ENCODE measurements around the gene ATXN7L1.

The ATXN7L1 gene

DNA sequence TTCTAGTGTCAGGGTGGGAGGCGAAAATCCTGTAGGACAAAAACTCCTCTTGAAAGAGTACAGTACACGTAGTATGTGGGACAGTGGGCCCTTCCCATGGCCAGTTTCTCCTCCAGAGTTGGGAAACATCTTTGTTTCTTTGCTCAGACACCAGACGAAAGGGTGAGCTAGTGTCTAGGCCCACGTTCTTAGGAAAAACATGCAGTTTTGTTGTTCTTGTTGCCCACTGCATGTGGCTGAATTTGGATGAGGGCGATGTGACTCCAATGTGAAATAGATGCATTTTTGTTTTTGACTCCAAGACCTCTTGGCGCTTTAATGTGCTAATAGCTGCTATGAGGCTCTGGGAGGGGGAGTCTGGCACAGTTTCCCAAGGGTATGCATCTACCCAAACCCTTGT, 100.8 kb downstream of the ATXN7L1 start:
- no peak for DNase-seq

DNA sequence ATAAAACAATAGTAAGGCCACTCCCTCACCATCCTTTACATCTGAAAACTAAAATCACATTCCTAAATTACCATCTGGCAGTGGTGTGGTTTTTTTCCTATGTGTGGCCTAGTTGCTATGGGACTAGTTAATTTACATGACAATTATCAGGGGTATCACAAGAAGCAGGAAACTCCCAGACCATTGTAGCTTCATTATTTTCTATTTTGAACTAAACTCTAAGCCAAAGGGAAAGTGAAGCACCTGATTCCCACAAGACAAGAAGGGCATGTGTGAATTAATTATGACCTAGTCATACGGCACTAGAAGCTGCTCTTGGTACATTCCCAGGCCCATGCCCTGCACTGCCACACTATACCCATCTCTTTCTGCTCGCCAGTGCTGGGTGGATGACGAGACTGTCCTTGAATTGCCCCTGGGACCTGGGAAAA, 103.4 kb downstream of the ATXN7L1 start:
- no peak for DNase-seq

DNA sequence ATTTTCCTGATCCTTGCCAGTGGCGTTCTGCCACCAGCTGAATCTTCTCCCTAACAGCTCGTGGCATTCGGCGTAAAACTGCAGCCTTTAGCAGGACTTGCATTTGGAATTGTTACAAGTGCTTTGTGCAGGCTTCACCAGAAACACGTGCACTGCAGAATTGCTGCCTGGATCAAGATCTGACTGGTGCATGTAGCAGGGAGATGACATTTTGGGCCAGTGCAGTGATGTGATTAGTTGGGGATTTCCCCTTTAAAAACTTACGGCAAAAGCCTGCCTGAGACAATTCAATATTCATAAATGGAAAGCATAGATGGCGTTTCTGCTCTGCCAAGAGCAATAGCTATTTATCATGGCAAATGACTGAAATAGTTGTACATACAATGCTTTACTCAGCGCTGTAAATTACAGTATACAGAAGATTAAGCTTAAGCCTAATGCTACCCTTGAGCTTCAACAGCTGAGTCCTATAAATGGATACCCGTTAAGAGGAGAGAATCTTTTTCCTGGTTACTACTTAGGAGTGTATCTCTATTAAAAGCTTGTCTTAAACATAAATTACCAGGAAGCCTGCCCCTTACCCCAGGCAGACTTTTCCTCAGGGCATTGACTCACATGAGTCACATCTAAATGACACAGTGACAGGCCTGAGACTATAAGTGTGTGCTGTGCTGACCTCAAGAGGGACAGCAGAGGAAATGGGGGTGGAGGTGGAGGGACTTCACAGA, 106.3 kb downstream of the ATXN7L1 start:
- no peak for DNase-seq

- no peak for DNase-seq
Measured at GRCh38 chr7:105768898-105769507, 107.4 kb downstream of the ATXN7L1 start.

- DNase-seq, result no peak
Measured at GRCh38 chr7:105768117-105768516, 108.3 kb downstream of the ATXN7L1 start.

DNA sequence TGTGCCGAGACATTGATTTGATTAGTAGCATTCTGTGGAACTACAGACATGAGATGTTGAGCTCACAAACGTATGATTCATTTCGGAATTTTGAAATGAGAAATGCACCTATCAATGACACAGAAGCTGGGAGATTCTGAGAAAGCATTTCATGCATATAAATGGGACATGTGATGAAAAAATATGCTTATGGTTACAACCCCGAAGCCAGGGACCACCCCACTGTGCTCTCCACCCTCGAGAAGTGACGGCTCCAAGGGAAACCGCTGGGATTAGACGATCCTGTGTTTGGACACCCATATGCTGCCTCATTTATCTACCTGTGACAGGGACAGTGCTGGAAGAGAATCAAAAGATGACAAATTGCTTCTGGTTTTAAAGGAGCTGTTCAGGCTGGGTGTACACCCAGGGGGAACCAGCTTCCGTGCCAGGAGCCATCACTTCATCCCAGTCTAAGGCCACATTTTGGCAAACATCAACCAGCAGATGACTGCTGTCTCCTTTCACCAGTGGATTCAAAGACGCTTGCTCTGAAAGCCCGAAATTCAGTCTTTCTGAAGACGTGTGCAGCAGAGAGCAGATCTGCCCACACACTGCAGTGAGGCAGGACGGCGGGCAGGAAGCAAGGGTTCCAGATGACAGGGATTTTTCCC, 109.9 kb downstream of the ATXN7L1 start:
- no peak for DNase-seq

GRCh38 chr7:105765846-105766245, 110.6 kb downstream of the ATXN7L1 start:
- no peak for DNase-seq

DNA sequence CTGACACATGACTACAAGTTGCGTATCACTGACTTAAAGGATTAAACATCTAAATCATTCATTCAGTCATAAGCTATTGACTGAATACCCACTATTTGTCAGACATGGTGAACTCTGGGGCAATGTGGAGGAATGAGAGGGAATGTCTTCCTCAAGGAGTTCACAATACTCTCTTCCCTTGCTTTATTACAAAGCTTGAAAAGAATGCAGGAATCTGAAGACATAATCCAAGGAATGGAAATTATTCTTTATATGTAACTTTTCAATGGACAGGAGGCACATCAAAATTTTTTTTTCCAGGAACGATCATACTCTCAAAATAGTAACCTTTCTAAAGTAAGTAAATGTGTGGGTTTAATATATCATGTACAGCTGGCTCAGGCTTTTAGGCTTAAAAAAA, 111.9 kb downstream of the ATXN7L1 start:
- DNase-seq, result no peak

GRCh38 chr7:105760551-105761447, 115.6 kb downstream of the ATXN7L1 start:
- no peak for DNase-seq

DNA sequence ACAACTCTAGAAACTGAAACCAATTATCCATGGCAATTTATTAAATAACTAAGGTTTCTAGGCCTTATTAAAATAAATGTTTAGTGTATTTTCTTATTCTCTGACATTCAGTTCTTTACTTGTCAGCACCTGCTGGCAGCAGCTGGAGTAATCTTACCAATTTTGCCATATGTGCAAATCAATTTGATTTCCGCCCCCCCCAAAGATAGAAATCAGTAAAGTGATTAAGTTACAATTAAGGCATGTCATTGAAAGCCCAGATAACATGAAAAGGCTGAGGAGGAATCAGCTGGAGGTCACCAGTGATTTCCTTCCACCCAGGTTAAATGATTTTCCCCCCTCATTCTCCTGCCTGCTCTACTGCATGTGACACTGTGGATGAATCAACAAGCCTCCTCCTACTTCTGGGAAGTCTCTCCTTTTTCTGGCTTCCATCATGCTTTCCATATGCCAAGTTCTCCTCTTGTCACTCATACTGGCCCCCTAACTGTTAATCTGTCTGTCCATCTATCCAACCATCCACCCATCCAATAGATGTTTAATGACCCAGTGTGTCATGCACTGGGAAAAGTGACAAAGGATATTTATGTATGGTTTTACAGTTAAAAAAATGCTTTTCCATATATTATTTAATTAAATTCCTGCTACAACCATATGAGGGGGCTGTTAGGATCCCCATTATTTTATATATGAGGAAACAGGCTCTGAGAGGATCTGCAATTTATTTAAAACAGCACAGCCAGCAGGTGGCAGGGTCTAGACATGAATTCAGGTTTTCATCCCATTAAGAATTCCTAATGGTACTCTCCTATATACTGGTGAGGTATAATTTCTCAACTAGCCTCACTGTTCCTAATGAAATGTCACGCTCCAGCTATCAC, 116.5 kb downstream of the ATXN7L1 start:
- DNase-seq, result no peak

- no peak for DNase-seq
Measured at GRCh38 chr7:105756367-105756766, 120.0 kb downstream of the ATXN7L1 start.

- no peak for DNase-seq
Measured at GRCh38 chr7:105752671-105753275, 123.6 kb downstream of the ATXN7L1 start.

DNA sequence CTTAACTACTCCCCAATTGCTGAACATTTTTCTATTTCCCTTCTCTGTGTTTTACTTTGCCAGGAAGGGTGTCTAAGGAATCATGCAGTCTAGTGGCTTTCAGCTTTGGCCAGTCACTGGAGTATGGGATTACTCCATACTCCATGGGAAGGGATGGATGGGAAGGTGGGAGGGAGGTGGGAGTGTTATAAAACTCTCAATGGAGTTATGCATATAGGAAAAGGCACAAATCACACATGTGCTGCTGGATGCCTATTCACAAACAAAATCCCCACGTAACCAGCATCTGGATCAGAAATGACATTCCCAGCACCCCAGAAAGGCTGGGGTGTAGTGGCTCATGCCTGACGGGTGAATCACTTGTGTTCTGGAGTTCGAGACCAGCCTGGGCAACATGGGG, 125.3 kb downstream of the ATXN7L1 start:
- no peak for DNase-seq

DNA sequence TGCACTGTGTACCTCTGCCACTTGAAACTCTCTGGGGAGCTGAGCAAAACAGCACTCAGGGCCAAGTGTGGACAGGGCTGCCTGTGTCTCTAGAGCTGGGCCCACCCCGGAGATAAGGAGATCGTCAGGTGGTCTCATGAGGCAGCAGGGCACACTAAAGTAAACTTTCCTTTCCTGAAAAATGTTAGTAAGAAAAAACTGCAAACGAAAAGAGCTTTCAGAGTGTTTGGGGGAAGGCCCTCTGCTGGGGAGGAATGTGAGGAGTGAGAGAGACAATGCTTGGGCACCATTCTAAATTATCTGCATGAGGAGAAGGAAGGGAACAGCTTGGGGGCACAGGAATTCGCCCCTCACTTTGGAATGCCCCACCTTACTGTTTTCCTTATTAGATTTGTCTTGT, 127.7 kb downstream of the ATXN7L1 start:
- no peak for DNase-seq

DNA sequence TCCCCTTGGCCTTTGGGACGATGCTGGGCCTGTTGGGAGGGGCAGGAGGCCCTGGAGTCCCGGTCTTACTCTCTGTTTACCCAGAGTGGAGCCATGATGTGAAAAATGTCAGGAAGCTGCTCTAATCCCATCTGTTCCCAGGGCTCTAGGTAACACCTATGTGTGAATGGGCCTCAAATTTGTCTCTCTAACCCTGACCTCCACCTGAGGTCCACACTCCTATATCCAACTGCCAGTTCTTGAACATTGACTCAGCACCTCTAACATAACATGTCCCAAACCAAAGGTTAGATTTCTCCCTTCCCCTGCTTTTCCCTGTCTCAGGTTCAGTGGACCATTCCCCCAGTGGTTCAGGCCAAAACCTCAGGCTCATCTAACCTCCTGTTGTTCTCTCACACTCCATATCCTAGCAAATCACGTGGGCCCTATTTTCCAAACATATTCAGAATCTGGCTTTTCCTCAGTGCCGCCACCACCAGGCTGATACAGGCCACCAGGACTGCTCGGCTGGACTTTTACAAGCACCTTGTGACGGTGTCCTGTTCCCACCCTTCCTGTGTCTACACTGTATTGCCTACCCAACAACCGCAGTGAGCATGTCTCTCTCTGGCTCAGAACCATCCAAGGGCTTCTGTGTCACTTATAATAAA, 130.6 kb downstream of the ATXN7L1 start:
- DNase-seq, result no peak

GRCh38 chr7:105744258-105744657, 132.1 kb downstream of the ATXN7L1 start:
- DNase-seq, result no peak

- no peak for DNase-seq
Measured at GRCh38 chr7:105743351-105744090, 132.9 kb downstream of the ATXN7L1 start.

- DNase-seq, result no peak
Measured at GRCh38 chr7:105742787-105743186, 133.6 kb downstream of the ATXN7L1 start.

GRCh38 chr7:105741982-105742381, 134.4 kb downstream of the ATXN7L1 start:
- no peak for DNase-seq

DNA sequence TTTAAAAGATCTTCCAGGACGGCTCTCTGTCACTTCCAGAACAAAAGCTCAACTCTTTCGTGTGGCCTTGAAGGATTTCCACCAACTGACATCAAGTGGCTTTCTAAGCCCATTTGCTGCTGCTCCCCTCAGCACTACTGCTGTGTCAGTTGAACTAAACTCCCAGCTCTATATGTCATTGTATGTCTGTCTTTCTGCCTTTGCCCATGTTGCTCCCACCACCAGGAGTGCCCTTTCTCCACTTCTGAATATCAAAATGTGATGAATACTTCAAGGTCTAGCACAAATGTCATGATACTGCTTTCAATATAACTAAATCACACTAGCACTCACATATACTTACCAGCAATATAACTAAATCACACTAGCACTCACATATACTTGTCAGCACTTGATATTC, 138.3 kb downstream of the ATXN7L1 start:
- DNase-seq, result no peak

Data from stimulated activated CD8-positive, alpha-beta memory T cell treated with anti-CD3 and anti-CD28 coated beads, Interleukin-4, amount 100 ng/mL, for 48 hours (primary cell).